ENCODE measurements around the gene RIOX2.

GRCh38 chr3:97992547-97993173 lies 20.4 kb upstream of the RIOX2 start:
- no peak for TF ChIP-seq POLR2AphosphoS5 (IDR thresholded peaks at IDR 0.05; ENCODE audit: low read depth)
- TF ChIP-seq CTCF (IDR thresholded peaks at IDR 0.05; ENCODE audit: insufficient read depth, low read length), result no peak
- TF ChIP-seq REST (IDR thresholded peaks at IDR 0.05; ENCODE audit: insufficient replicate concordance, low read depth), result no peak
- no peak for TF ChIP-seq GABPA (IDR thresholded peaks at IDR 0.05; ENCODE audit: low read depth)
